Spinal cord (tissue), 10 donors: ENCODE measurements around the gene SCMH1. TPM values are rescaled to one million over a fixed set of nuclear protein-coding genes. Genes with fewer than 3 reads are reported as not detected.

ENCODE experiments used
- DNase-seq, 6 donors: peaks; one replicate each; pipeline versions ENCODE4 v3.0.0 to v3.0.0-alpha.2; 2013 to 2015; ENCODE audit warnings: low spot score in 6 of 6, low read depth in 4 of 6
- H3K27ac ChIP-seq: one replicate; pipeline ENCODE4 v1.5.1; 2013; ENCODE audit warnings: low read depth, low read length, control low read depth
- H3K27me3 ChIP-seq: one replicate; pipeline ENCODE4 v1.6.1; 2013; ENCODE audit warnings: low read length; ENCODE audit not compliant: control insufficient read depth, insufficient read depth
- H3K36me3 ChIP-seq: one replicate; pipeline ENCODE4 v1.6.1; 2013; ENCODE audit warnings: low read length; ENCODE audit not compliant: control insufficient read depth, insufficient read depth
- H3K4me1 ChIP-seq: one replicate; pipeline ENCODE4 v1.6.1; 2013; ENCODE audit warnings: low read length; ENCODE audit not compliant: control insufficient read depth, insufficient read depth
- H3K4me3 ChIP-seq: one replicate; pipeline ENCODE4 v1.5.1; 2013; ENCODE audit warnings: low read depth, low read length, control low read depth
- H3K9me3 ChIP-seq: one replicate; pipeline ENCODE4 v1.6.1; 2013; ENCODE audit warnings: low read length; ENCODE audit not compliant: control insufficient read depth, insufficient read depth
- WGBS: methylation state at CpG from one replicate; pipeline ENCODE4 v1.1.5; 2013; ENCODE audit warnings: missing lambda C conversion rate; ENCODE audit not compliant: insufficient coverage; 5-methylcytosine and 5-hydroxymethylcytosine counted together
- polyA plus RNA-seq, 2 donors: library from polyadenylated mRNA; unstranded; fragments of 120-200 nt; gene quantifications; one replicate each; pipeline ENCODE4 v1.2.1, GENCODE V29; 2013; ENCODE audit not compliant: insufficient read length in 2 of 2
- total RNA-seq, 2 donors: library from RNA; depleted of rRNA in 1 of 2; stranded (reverse); fragments of 120-200 nt in 1 of 2; fragments of >200 nt in 1 of 2; gene quantifications; one replicate each; pipeline versions ENCODE4 v1.2.3 to v1.2.4, GENCODE V29; 2013 to 2014
- donor health status: healthy.

SCMH1 gene
- total and polyA plus RNA-seq, 4 donors: 30.9 to 58.2 (median 43.2) TPM

- H3K27me3 ChIP-seq: no peaks in the 10 kb centered on the region
- H3K4me1 ChIP-seq: no peaks in the 10 kb centered on the region
- no peaks in the 10 kb centered on the region for H3K9me3 ChIP-seq
- H3K27ac ChIP-seq: no peak overlapping the region
- no peak overlapping the region for H3K4me3 ChIP-seq
- DNase-seq: no peak
- H3K36me3 ChIP-seq: peaks cover 40% of the 10 kb centered on the region
- WGBS: 100% methylated on average over 2 of the region's 3 CpGs
Observed at GRCh38 chr1:40988280-40988679, 253.8 kb downstream of the SCMH1 start.

GRCh38 chr1:40987439-40988276, 254.4 kb downstream of the SCMH1 start:
- H3K4me1 ChIP-seq: no peaks in the 10 kb centered on the region
- H3K9me3 ChIP-seq: no peaks in the 10 kb centered on the region
- peaks cover 34% of the 10 kb centered on the region for H3K36me3 ChIP-seq
- no peaks in the 10 kb centered on the region for H3K27me3 ChIP-seq
- no peak overlapping the region for H3K27ac ChIP-seq
- H3K4me3 ChIP-seq: no peak overlapping the region
- 92% methylated on average over 8 of the region's 9 CpGs for WGBS
- DNase-seq: peak in 1 of 6 donors; percentile 41

GRCh38 chr1:40986956-40987355, 255.2 kb downstream of the SCMH1 start:
- Histone ChIP-seq H3K27me3 (no peaks in the 10 kb centered on the region), H3K4me1 (peaks cover under 1% of the 10 kb centered on the region), H3K36me3 (peaks cover 28% of the 10 kb centered on the region), H3K4me3 (no peak overlapping the region), H3K27ac (no peak overlapping the region), H3K9me3 (no peaks in the 10 kb centered on the region)
- peak in 1 of 6 donors; percentile 18 for DNase-seq
- 70% methylated on average over 3 of the region's 3 CpGs for WGBS

GRCh38 chr1:40986328-40986783, 255.8 kb downstream of the SCMH1 start:
- no peak for DNase-seq
- H3K36me3 ChIP-seq: peaks cover 24% of the 10 kb centered on the region
- H3K4me1 ChIP-seq: peaks cover 2% of the 10 kb centered on the region
- no peak overlapping the region for H3K27ac ChIP-seq
- no peak overlapping the region for H3K4me3 ChIP-seq
- H3K9me3 ChIP-seq: no peaks in the 10 kb centered on the region
- no peaks in the 10 kb centered on the region for H3K27me3 ChIP-seq
- 83% methylated on average over 8 of the region's 10 CpGs for WGBS

GRCh38 chr1:40985875-40986274, 256.2 kb downstream of the SCMH1 start:
- H3K9me3 ChIP-seq: no peaks in the 10 kb centered on the region
- peaks cover 3% of the 10 kb centered on the region for H3K4me1 ChIP-seq
- 88% methylated on average over 3 of the region's 3 CpGs for WGBS
- H3K27me3 ChIP-seq: no peaks in the 10 kb centered on the region
- no peak overlapping the region for H3K27ac ChIP-seq
- no peak for DNase-seq
- peaks cover 21% of the 10 kb centered on the region for H3K36me3 ChIP-seq
- no peak overlapping the region for H3K4me3 ChIP-seq

GRCh38 chr1:40985161-40985560, 256.9 kb downstream of the SCMH1 start:
- peak in 2 of 6 donors; percentile 54 to 66 for DNase-seq
- H3K27me3 ChIP-seq: no peaks in the 10 kb centered on the region
- 70% methylated on average over 5 of the region's 5 CpGs for WGBS
- peaks cover 10% of the 10 kb centered on the region for H3K4me1 ChIP-seq
- no peak overlapping the region for H3K4me3 ChIP-seq
- H3K36me3 ChIP-seq: peaks cover 20% of the 10 kb centered on the region
- H3K9me3 ChIP-seq: no peaks in the 10 kb centered on the region
- H3K27ac ChIP-seq: no peak overlapping the region

GRCh38 chr1:40984531-40984930, 257.6 kb downstream of the SCMH1 start:
- Histone ChIP-seq H3K9me3 (no peaks in the 10 kb centered on the region), H3K27me3 (no peaks in the 10 kb centered on the region), H3K27ac (no peak overlapping the region), H3K4me1 (peaks cover 10% of the 10 kb centered on the region), H3K36me3 (peaks cover 20% of the 10 kb centered on the region), H3K4me3 (no peak overlapping the region)
- WGBS: 100% methylated on average over 2 of the region's 4 CpGs
- DNase-seq: no peak

- Histone ChIP-seq H3K27me3 (no peaks in the 10 kb centered on the region), H3K9me3 (no peaks in the 10 kb centered on the region), H3K4me1 (peaks cover 13% of the 10 kb centered on the region), H3K4me3 (no peak overlapping the region), H3K27ac (no peak overlapping the region), H3K36me3 (peaks cover 18% of the 10 kb centered on the region)
- WGBS: no CpG with 5 or more reads among the region's 2 CpGs
- DNase-seq: no peak
Observed at GRCh38 chr1:40984066-40984465, 258.0 kb downstream of the SCMH1 start.

- no peaks in the 10 kb centered on the region for H3K27me3 ChIP-seq
- no CpG with 5 or more reads among the region's 1 CpG for WGBS
- no peak overlapping the region for H3K4me3 ChIP-seq
- H3K9me3 ChIP-seq: no peaks in the 10 kb centered on the region
- no peak for DNase-seq
- H3K4me1 ChIP-seq: peaks cover 17% of the 10 kb centered on the region
- no peak overlapping the region for H3K27ac ChIP-seq
- H3K36me3 ChIP-seq: peaks cover 15% of the 10 kb centered on the region
Observed at GRCh38 chr1:40983286-40983685, 258.8 kb downstream of the SCMH1 start.

GRCh38 chr1:40982721-40983120, 259.4 kb downstream of the SCMH1 start:
- no peak for DNase-seq

More at GRCh38 chr1:40982721-40983120, 259.4 kb downstream of the SCMH1 start:
- no CpG with 5 or more reads among the region's 1 CpG for WGBS
- Histone ChIP-seq H3K9me3 (no peaks in the 10 kb centered on the region), H3K27me3 (no peaks in the 10 kb centered on the region), H3K4me3 (no peak overlapping the region), H3K36me3 (peaks cover 11% of the 10 kb centered on the region), H3K4me1 (peaks cover 17% of the 10 kb centered on the region), H3K27ac (no peak overlapping the region)
